ENCODE results near the gene APLP2. TPM values are rescaled to one million over a fixed set of nuclear protein-coding genes. Genes with fewer than 3 reads are reported as not detected.
A peak's percentile ranks its signal among the peaks of the same experiment; 100 is the strongest.

APLP2 gene
- total RNA-seq, 1 experiment from 2014 or later, result 345 TPM

GRCh38 chr11:130159139-130159538, 89.4 kb downstream of the APLP2 start:
- peak overlapping the region; percentile 76 for H3K4me2 ChIP-seq (ENCODE audit: low read length)
- H3K9me2 ChIP-seq (replicated peaks; ENCODE audit: low read length), result no peaks in the 10 kb centered on the region
- ATAC-seq, result no peak
- peaks cover 44% of the 10 kb centered on the region for H3K79me2 ChIP-seq (ENCODE audit: low read length)
- no TSS peak for BruUV-seq (replicated peaks)
- no peaks in the 10 kb centered on the region for H3K27me3 ChIP-seq (ENCODE audit: low read length)
- TF ChIP-seq EZH2phosphoT487 (IDR thresholded peaks at IDR 0.05; ENCODE audit: borderline replicate concordance, low read length), result no peak
- TF ChIP-seq EZH2 (IDR thresholded peaks at IDR 0.05; ENCODE audit: low read length, unreplicated experiment), result no peak
- TF ChIP-seq CTCF (conservative IDR thresholded peaks at IDR 0.05; ENCODE audit: low read depth, low read length), result no peak
- no peaks in the 10 kb centered on the region for H3K9me3 ChIP-seq (ENCODE audit: low read length)
- DNase-seq, result no peak
- peak overlapping the region; percentile 69 for H2AFZ ChIP-seq (ENCODE audit: low read length)
- ChIA-PET POLR2A (ENCODE audit: unreplicated experiment) (no interaction called here), CTCF (no interaction called here)
- intact Hi-C loops (cut with micrococcal nuclease), result no loop called here
- H3K9ac ChIP-seq (ENCODE audit: low read length), result peak overlapping the region; percentile 87; the same call in 1 of the 2 replicates
- peaks cover 50% of the 10 kb centered on the region for H3K4me1 ChIP-seq (ENCODE audit: insufficient read depth, low read length)
- H4K20me1 ChIP-seq (ENCODE audit: low read length), result peaks cover 41% of the 10 kb centered on the region
- no peaks in the 10 kb centered on the region for H3F3A ChIP-seq (ENCODE audit: low read length, unreplicated experiment)
- peaks cover 5% of the 10 kb centered on the region; the same call in 1 of the 2 replicates for H3K36me3 ChIP-seq (ENCODE audit: low read depth, low read length)
- H3K4me3 ChIP-seq (ENCODE audit: low read length), result peak overlapping the region; percentile 99
- H3K27ac ChIP-seq (ENCODE audit: low read length), result no peak overlapping the region

- ChIA-PET POLR2A (ENCODE audit: unreplicated experiment) (no interaction called here), CTCF (interaction anchor here (0.7 kb wide), 1 partner anchor 212 kb away, joined by 3 read pairs; no protein-coding TSS in a partner anchor)
- TF ChIP-seq EZH2phosphoT487 (IDR thresholded peaks at IDR 0.05; ENCODE audit: borderline replicate concordance, low read length) (no peak), CTCF (conservative IDR thresholded peaks at IDR 0.05; ENCODE audit: low read depth, low read length) (no peak), EZH2 (IDR thresholded peaks at IDR 0.05; ENCODE audit: low read length, unreplicated experiment) (no peak)
- BruUV-seq (replicated peaks), result no TSS peak
- DNase-seq (peak; percentile 81), ATAC-seq (peak; percentile 66)
- H3K4me3 ChIP-seq (ENCODE audit: low read length), result peak within 1 kb of the TSS; percentile 99
- H3F3A ChIP-seq (ENCODE audit: low read length, unreplicated experiment), result no peaks in the 10 kb centered on the region
- H3K9me2 ChIP-seq (replicated peaks; ENCODE audit: low read length), result no peaks in the 10 kb centered on the region
- H2AFZ ChIP-seq (ENCODE audit: low read length), result peak within 1 kb of the TSS; percentile 69
- intact Hi-C loops (cut with micrococcal nuclease), result no loop called here
- H4K20me1 ChIP-seq (ENCODE audit: low read length), result peaks cover 43% of the 10 kb centered on the region
- H3K9ac ChIP-seq (ENCODE audit: low read length), result peak within 1 kb of the TSS; percentile 87
- peaks cover 6% of the 10 kb centered on the region; the same call in 1 of the 2 replicates for H3K36me3 ChIP-seq (ENCODE audit: low read depth, low read length)
- peak within 1 kb of the TSS; percentile 87 for H3K4me2 ChIP-seq (ENCODE audit: low read length)
- H3K79me2 ChIP-seq (ENCODE audit: low read length), result peaks cover 50% of the 10 kb centered on the region
- no peaks in the 10 kb centered on the region for H3K27me3 ChIP-seq (ENCODE audit: low read length)
- peaks cover 51% of the 10 kb centered on the region for H3K4me1 ChIP-seq (ENCODE audit: insufficient read depth, low read length)
- no peaks in the 10 kb centered on the region for H3K9me3 ChIP-seq (ENCODE audit: low read length)
- H3K27ac ChIP-seq (ENCODE audit: low read length), result peak within 1 kb of the TSS; percentile 60
These were observed 90.2 kb downstream of the APLP2 start, which contains the start of gene ST14 for GRCh38 chr11:130159657-130160497. TSS of gene ST14 (plus strand) at chr11:130159782. CDS start at chr11:130159980, 198 bp downstream.
